NB4 (cell line): ENCODE data around the gene RIC1.

Experiments
- DNase-seq: peaks from one replicate; pipeline ENCODE4 v3.0.0; 2010; ENCODE audit warnings: low read depth
- H3K4me3 ChIP-seq: one replicate; pipeline ENCODE4 v1.5.1; 2011; ENCODE audit warnings: mild to moderate bottlenecking, low read depth, low read length, moderate library complexity
- MAX ChIP-seq: IDR thresholded peaks from 2 replicates; pipeline ENCODE4 v1.6.1; 2011; ENCODE audit warnings: low read depth, low read length
- MYC ChIP-seq: IDR thresholded peaks from 2 replicates; pipeline ENCODE4 v1.6.1; 2011; ENCODE audit warnings: low read depth, low read length
- POLR2A ChIP-seq: IDR thresholded peaks from 2 replicates; pipeline ENCODE4 v1.6.1; 2011; ENCODE audit warnings: mild to moderate bottlenecking; ENCODE audit not compliant: insufficient read length; ENCODE audit errors: extremely low read depth
- TF ChIP-seq, protein P1 (sequence below): IDR thresholded peaks from one replicate; pipeline ENCODE4 v1.5.1; 2012; ENCODE audit warnings: low read depth, low read length

RIC1 gene

DNA sequence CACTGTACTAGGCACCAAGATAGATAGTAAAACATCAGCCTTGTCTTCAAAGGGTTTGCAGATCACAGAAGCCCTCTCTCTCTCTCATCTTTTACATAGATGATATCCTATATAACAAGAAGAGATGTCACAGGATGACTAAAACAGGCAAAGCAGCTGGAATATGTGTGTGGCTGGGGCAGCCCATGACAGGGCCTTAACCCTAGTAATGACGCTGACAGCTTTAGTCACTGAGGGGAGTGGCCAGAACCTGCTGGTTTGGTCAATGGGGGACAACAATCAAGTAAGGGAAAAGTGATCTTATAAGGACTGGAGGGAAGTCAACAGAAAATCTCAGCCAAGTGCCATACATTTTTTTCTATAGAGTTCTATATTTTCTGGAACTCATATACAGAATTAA is 41.9 kb upstream of the RIC1 start:
- TF ChIP-seq MAX, result no peak
- no peak for TF ChIP-seq POLR2A
- TF ChIP-seq, protein P1, sequence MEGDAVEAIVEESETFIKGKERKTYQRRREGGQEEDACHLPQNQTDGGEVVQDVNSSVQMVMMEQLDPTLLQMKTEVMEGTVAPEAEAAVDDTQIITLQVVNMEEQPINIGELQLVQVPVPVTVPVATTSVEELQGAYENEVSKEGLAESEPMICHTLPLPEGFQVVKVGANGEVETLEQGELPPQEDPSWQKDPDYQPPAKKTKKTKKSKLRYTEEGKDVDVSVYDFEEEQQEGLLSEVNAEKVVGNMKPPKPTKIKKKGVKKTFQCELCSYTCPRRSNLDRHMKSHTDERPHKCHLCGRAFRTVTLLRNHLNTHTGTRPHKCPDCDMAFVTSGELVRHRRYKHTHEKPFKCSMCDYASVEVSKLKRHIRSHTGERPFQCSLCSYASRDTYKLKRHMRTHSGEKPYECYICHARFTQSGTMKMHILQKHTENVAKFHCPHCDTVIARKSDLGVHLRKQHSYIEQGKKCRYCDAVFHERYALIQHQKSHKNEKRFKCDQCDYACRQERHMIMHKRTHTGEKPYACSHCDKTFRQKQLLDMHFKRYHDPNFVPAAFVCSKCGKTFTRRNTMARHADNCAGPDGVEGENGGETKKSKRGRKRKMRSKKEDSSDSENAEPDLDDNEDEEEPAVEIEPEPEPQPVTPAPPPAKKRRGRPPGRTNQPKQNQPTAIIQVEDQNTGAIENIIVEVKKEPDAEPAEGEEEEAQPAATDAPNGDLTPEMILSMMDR, result no peak
- TF ChIP-seq MYC, result no peak
- no peak overlapping the region for H3K4me3 ChIP-seq
- no peak for DNase-seq

DNA sequence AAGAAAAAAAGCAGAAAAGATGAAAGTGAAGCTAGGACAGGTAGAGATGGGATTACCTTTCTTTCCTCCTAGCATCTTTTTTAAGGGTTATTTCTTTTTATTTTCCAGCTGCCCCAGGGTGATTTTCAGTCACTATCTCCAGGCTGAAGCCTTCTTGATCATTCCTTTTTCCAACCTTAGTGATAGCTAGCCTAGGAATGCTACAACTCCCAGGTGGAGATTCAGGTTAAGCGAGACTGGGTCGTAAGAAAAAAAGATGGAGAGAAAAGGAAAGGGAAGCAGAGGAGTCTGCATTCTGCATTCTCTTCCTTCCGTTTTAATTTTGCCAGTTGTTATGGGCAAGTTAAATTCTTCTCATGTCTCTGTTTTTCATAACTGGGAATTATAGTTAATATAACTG is 36.7 kb upstream of the RIC1 start:
- no peak overlapping the region for H3K4me3 ChIP-seq
- TF ChIP-seq, protein P1, result no peak
- TF ChIP-seq POLR2A (no peak), MYC (no peak), MAX (no peak)
- no peak for DNase-seq

DNA sequence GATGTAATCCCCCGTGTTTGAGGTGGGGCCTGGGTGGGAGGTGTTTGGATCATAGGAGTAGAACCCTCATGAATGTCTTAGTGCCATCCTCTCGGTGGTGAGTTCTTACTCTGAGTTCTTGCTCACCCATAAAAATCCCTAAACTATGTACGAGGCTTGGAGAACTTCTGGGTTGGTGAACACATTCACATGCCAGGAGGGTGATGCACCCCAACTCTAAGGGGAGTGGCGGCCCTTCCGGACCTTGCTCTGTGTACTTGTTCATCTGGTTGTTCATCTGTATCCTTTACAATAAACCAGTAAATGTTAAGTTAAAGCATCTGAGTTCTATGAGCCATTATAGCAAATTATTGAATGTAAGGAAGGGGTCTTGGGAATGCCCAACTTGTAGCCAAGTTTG is 36.0 kb upstream of the RIC1 start:
- TF ChIP-seq MAX, result no peak
- TF ChIP-seq MYC, result no peak
- DNase-seq, result no peak
- H3K4me3 ChIP-seq, result no peak overlapping the region

GRCh38 chr9:5593904-5594303 is 35.0 kb upstream of the RIC1 start:
- H3K4me3 ChIP-seq, result no peak overlapping the region
- peak; percentile 27 for DNase-seq
- no peak for TF ChIP-seq POLR2A
- no peak for TF ChIP-seq MYC
- TF ChIP-seq MAX, result no peak
- TF ChIP-seq, protein P1, result no peak

- H3K4me3 ChIP-seq, result no peak overlapping the region
- TF ChIP-seq MYC (no peak), POLR2A (no peak), MAX (no peak)
- TF ChIP-seq, protein P1, result no peak
- no peak for DNase-seq
Measured at GRCh38 chr9:5596173-5596572, 32.7 kb upstream of the RIC1 start.

DNA sequence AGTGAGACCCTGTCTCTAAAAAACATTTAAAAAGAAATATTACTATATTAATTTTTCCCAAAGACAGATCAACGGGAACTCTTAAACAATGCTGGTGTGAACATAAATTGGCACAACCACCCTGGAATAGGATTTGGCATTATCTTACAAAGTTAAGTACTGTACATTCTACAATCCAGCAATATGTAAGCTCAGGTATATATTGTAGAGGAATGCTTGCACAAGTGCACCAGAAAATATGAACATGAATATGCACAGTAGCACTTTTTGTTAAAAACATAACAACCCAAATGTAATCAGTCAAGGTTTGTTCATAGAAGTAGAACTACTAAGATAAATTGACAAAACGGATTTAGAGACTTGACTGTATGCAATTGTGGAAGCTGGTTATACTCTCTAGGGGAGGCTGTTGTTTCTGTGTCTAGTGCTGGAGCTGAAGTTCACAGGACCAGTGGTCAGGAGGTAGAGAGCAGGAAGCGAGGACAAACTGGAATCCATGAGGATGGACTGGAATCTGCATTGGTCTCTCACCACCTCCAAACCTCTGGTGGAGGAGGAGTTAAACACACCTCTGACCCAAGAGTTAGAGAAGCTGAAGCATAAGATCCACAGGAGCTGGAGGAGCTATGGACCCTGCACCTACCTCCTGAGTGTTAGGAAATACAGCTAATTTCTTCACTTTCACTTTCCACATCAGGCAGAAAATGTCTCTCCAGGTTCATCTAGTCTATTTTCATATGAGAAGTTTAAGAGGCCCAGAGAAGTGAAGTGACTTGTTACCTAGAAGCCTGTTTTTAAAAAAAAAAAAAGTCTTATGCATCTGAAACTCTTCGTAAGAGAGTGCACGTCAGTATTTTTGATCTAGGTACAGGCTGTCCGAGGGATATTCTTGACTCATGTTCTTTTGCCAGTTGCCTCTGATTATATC is 20.3 kb upstream of the RIC1 start:
- peak overlapping the region; percentile 55 for H3K4me3 ChIP-seq
- DNase-seq, result peak; percentile 60
- TF ChIP-seq, protein P1, result peak; percentile 7
- no peak for TF ChIP-seq MAX
